NCI-H2107 treated with DMSO at 0.1 percent for 48 hours (cell line): ENCODE results near the gene SLC26A11.
"Not testable (repeated sequence)": the region's sequence is repeated elsewhere in the genome, so short reads cannot be mapped to it uniquely, and the experiment has no call there.

Experiments
- DNase-seq: peaks from one replicate; lab custom pipeline; 2025; ENCODE audit not compliant: unreplicated experiment; lab: John Stamatoyannopoulos, UW

The SLC26A11 gene

DNA sequence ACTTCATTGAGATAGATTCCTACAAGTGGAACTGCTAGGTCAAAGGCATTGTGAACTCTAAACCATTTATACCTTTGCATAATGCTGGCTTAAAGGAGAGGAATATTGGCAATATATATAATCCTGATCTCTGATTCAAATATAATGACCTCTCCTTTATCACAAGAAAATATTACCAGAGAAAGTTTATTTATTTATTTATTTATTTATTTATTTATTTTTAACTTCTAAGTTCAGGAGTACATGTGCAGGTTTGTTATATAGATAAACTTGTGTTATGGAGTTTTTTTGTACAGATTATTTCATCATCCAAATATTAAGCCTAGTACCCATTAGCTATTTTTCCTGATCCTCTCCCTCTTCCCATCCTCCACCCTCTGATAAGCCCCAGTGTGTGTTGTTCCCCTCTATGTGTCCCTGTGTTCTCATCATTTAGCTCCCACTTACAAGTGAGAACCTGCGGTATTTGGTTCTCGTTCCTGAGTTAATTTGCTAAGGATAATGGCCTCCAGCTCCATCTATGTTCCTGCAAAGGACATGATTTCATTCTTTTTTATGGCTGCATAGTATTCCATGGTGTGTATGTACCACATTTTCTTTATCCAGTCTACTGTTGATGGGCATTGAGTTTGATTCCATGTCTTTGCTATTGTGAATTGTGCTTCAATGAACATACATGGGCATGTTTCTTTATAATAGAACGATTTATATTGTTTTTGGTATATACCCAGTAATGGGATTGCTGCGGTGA lies 79.3 kb downstream of the SLC26A11 start:
- DNase-seq, result not testable (repeated sequence)

DNA sequence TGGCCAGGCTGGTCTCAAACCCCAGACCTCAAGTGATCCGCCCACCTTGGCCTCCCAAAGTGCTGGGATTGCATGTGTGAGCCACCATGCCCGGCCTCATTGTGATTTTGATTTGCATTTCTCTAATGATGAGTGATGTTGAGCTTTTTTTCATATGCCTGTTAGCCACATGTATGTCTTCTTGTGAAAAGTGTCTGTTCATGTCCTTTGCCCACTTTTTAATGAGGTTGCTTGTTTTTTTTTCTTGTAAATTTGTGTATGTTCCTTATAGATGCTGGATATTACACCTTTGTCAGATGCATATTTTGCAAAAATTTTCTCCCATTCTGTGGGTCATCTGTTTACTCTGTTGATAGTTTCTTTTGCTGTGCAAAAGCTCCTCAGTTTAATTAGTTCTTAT lies 80.5 kb downstream of the SLC26A11 start:
- DNase-seq, result not testable (repeated sequence)
